Psoas muscle (tissue), 8 donors: ENCODE data around the gene GRK3. TPM values are rescaled to one million over a fixed set of nuclear protein-coding genes. Genes with fewer than 3 reads are reported as not detected.
A peak's percentile ranks its signal among the peaks of the same experiment; 100 is the strongest.

Experiments used
- ATAC-seq, 4 donors: fragments of 200-7000 bp; cut with Tn5 transposase; one replicate each; pipeline ENCODE4 v1.9.1; 2020; ENCODE audit warnings: moderate library complexity in 3 of 4, mild to moderate bottlenecking in 2 of 4
- DNase-seq, 2 donors: peaks; one replicate each; pipeline ENCODE4 v3.0.0-alpha.2; 2020
- H3K27ac ChIP-seq: fragments of 200-600 bp; one replicate; pipeline ENCODE4 v1.8.0; 2022
- H3K27me3 ChIP-seq, 3 donors: fragments of 200-600 bp in 1 of 3; one replicate each; pipeline versions ENCODE4 v1.6.1 to v1.8.0; 2013 to 2022; ENCODE audit warnings: low read length in 2 of 3, mild to moderate bottlenecking in 2 of 3, moderate library complexity in 1 of 3; ENCODE audit not compliant: insufficient read depth in 3 of 3
- H3K36me3 ChIP-seq, 2 donors: fragments of 200-600 bp in 1 of 2; one replicate each; pipeline versions ENCODE4 v1.6.1 to v1.8.0; 2013 to 2022; ENCODE audit warnings: low read depth in 1 of 2, mild to moderate bottlenecking in 1 of 2, moderate library complexity in 1 of 2; ENCODE audit not compliant: insufficient read depth in 1 of 2
- H3K4me1 ChIP-seq: fragments of 200-600 bp; one replicate; pipeline ENCODE4 v1.8.0; 2022
- H3K4me3 ChIP-seq: fragments of 200-600 bp; one replicate; pipeline ENCODE4 v1.8.0; 2022; ENCODE audit warnings: mild to moderate bottlenecking
- H3K9me3 ChIP-seq: fragments of 200-600 bp; one replicate; pipeline ENCODE4 v1.8.0; 2022
- WGBS, 3 donors: extraction: QIAGEN DNeasy Blood & Tissue Kit; methylation state at CpG; one replicate each; pipeline versions ENCODE4 v1.1.6 to v1.1.7; 2013; 5-methylcytosine and 5-hydroxymethylcytosine counted together
- intact Hi-C, 2 donors: fragments of 100-400 bp; cut with DNase I; formaldehyde crosslinking; loops; one replicate each; pipeline versions ENCODE4 v1.11.0 to v1.14.2; 2022
- polyA plus RNA-seq, 3 donors: library from polyadenylated mRNA; stranded (reverse); fragments of 200-250 nt; gene quantifications; one replicate each; pipeline ENCODE4 v1.2.3, GENCODE V29; 2013
- total RNA-seq, 4 donors: library from RNA; stranded (reverse); fragmentation: NEBNext Ultra II Directional in 2 of 4; extraction: Animal tissue kit (Norgen Biotek cat#: 25700) in 2 of 4; gene quantifications; one replicate each; pipeline versions ENCODE4 v1.2.1 to v1.2.4, GENCODE V29; 2021 to 2023
- TF ChIP-seq, protein P1 (sequence below): fragments of 200-600 bp; IDR thresholded peaks from one replicate; pipeline ENCODE4 v1.8.0; 2022; ENCODE audit warnings: antibody characterized with exemption
- donor health status: healthy with polysubstance abuse.
- donor health status: DM: no; HTN: no; CAD: no; lungs with moderate emphysema.
- donor health status: Bipolar disorder and iron deficiency.
- donor health status: healthy.
- donor health status: DM: yes; HTN: yes; CAD: no.
- donor health status: DM: no; HTN: no; CAD: no.
- donor health status: DM: no; HTN: no; CAD: no.
- donor health status: DM: yes; HTN: yes; CAD: no.

The GRK3 gene
- total and polyA plus RNA-seq, 7 donors: 0.17 to 2.0 (median 1.3) TPM

DNA sequence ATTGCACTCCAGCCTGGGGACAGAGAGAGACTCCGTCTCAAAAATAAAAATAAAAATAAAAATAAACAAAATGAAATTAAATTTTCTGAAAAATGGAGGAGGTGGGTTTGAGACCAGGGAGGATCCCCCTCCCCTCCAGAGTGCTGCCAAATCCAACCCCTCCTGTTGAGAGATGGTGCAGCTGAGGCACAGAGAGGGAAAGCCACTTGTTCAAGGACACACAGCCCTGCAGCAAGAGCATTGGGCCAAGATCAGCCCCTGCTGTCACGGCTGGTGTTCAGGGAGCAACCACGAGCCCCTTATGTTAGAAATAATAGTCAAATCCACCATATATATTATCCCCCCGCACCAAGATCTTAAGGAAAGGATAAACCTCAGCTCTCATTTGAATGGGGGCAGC is 180.2 kb downstream of the GRK3 start:
- peaks cover 43% of the 10 kb centered on the region for H3K4me1 ChIP-seq
- intact Hi-C loops: no loop called here
- WGBS, 3 donors: 46 to 72% (median 62%) methylated on average over 4 of the region's 4 CpGs

DNA sequence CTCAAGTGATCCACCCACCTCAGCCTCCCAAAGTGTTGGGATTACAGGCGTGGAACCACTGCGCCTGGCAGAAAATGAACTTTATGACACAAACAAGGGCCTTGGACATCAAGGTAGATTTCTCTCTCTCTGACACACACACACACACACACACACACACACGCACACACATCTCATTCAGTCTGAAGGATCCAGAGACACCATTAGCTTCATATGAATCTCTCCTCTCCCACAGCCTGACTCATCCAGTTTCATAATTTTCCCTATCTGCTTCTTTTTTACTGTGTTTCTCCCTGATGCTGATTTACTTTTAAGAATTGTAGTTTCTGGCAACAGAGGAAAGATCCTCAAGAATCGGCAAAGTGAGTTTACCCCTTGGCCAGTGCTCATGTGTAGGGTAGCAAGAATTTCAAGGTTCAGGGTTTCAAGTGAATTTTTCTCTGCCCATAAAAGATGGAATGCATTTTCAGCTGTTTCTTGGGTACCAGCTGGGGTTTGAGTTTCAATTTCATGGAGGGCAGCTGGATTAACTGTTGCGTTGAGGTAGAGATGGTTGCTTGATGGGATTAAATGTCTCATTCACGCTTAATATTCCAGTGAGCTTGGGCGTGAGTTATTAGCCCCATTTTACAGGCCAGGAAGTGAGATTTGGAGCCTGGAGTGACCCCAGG is 181.0 kb downstream of the GRK3 start:
- TF ChIP-seq, protein P1, sequence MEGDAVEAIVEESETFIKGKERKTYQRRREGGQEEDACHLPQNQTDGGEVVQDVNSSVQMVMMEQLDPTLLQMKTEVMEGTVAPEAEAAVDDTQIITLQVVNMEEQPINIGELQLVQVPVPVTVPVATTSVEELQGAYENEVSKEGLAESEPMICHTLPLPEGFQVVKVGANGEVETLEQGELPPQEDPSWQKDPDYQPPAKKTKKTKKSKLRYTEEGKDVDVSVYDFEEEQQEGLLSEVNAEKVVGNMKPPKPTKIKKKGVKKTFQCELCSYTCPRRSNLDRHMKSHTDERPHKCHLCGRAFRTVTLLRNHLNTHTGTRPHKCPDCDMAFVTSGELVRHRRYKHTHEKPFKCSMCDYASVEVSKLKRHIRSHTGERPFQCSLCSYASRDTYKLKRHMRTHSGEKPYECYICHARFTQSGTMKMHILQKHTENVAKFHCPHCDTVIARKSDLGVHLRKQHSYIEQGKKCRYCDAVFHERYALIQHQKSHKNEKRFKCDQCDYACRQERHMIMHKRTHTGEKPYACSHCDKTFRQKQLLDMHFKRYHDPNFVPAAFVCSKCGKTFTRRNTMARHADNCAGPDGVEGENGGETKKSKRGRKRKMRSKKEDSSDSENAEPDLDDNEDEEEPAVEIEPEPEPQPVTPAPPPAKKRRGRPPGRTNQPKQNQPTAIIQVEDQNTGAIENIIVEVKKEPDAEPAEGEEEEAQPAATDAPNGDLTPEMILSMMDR: no peak
- Histone ChIP-seq H3K36me3 (no peaks in the 10 kb centered on the region), H3K27me3 (no peaks in the 10 kb centered on the region), H3K27ac (peak overlapping the region; percentile 98), H3K4me3 (peak overlapping the region; percentile 78), H3K9me3 (no peaks in the 10 kb centered on the region), H3K4me1 (peaks cover 49% of the 10 kb centered on the region)
- intact Hi-C loops: no loop called here
- 25 to 43% (median 34%) methylated on average over 7 of the region's 7 CpGs for WGBS, 3 donors
- ATAC-seq: no peak
- no peak for DNase-seq

More for the DNA sequence above, 180.2 kb downstream of the GRK3 start:
- Histone ChIP-seq H3K27me3 (no peaks in the 10 kb centered on the region), H3K36me3 (no peaks in the 10 kb centered on the region), H3K9me3 (no peaks in the 10 kb centered on the region), H3K4me3 (peak overlapping the region; percentile 78), H3K27ac (peak overlapping the region; percentile 98)
- ATAC-seq (no peak), DNase-seq (no peak)
- TF ChIP-seq, protein P1: no peak

DNA sequence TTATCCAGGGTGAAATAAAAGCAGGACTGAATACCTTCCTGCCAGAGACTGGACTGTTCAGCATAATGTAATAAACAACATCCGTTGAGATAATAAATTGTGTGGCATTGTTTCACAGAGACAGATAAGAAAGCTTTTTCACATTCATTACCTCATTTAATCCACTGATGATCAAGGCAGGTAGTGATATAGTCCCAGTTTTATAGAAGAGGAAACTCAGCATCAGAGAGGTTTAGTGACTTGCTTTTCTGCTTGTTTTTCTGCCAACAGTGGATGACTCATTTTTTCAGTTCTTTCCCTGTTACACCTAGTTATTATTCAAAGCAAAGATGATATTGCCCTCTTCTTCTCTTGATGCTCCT is 181.5 kb downstream of the GRK3 start:
- WGBS, 3 donors: 0 to 26% (median 22%) methylated on average over 1 of the region's 1 CpG
- no peak for DNase-seq
- TF ChIP-seq, protein P1: no peak
- no peaks in the 10 kb centered on the region for H3K36me3 ChIP-seq
- peaks cover 55% of the 10 kb centered on the region for H3K4me1 ChIP-seq
- peak overlapping the region; percentile 78 for H3K4me3 ChIP-seq
- H3K9me3 ChIP-seq: no peaks in the 10 kb centered on the region
- no peaks in the 10 kb centered on the region for H3K27me3 ChIP-seq
- H3K27ac ChIP-seq: peak overlapping the region; percentile 98
- no peak for ATAC-seq
- intact Hi-C loops: no loop called here

DNA sequence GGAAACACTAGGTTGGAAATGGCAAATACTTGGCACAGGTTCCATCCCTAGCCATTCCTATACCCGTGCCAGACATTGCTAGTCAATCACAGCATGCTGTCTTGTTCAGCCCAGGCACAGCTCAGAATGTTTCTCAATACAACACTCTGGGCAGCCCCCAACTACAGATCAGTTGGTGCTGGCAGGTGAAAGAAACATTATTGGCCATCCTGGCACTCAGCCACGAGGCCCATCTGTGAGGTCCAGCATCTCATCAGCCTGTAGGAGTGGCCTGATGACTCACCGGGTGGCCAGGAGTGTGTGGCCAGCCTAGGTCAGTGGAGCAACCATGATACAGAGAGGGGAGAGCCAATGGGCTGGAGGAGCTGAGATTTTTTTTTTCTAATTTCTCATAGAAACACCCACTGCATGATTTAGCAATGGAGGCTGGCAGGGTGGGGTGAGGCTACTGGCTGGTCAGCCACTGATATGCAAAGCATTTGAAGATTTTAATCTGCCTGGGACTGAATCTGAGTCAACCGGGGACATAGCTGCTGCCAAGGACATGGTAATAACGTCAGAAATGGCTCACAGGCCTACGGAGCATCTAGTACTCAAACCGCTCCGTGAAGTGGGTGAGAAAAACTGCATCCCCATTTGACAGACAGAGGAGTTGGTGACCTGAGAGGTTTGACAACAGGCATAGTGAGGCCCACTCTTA is 182.9 kb downstream of the GRK3 start:
- TF ChIP-seq, protein P1: no peak
- Histone ChIP-seq H3K27ac (peak overlapping the region; percentile 98), H3K27me3 (no peaks in the 10 kb centered on the region), H3K9me3 (no peaks in the 10 kb centered on the region), H3K36me3 (no peaks in the 10 kb centered on the region), H3K4me1 (peaks cover 58% of the 10 kb centered on the region), H3K4me3 (peak overlapping the region; percentile 78)
- DNase-seq: peak; percentile 90 to 93
- intact Hi-C loops: no loop called here
- 13 to 31% (median 22%) methylated on average over 8 of the region's 8 CpGs for whole genome bisulfite sequencing, 3 donors
- peak; percentile 73 to 83 (median 78) for ATAC-seq
